ENCODE results near the gene SORCS3.

The SORCS3 gene

GRCh38 chr10:105197598-105198364 lies 556.7 kb downstream of the SORCS3 start:
- DNase-seq, result no peak

DNA sequence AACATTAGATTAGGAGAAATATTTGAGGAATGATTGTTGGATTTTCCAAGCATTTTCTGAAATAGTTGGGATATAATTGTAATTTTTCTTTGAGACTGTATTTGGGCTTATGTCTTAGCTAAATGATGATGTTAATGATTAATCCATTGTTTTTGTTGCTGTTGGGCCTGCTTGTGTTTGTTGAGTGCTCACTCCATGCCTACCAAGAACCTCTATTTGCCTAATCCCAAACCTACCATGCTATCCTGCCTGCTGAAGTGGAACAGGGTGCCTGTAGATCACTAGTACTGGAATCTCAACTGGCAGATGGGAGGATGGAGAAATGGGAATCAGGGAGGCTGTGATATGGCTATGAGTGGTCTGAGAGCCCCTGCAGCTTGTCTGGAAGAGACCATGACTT lies 565.5 kb downstream of the SORCS3 start:
- DNase-seq, result no peak

DNA sequence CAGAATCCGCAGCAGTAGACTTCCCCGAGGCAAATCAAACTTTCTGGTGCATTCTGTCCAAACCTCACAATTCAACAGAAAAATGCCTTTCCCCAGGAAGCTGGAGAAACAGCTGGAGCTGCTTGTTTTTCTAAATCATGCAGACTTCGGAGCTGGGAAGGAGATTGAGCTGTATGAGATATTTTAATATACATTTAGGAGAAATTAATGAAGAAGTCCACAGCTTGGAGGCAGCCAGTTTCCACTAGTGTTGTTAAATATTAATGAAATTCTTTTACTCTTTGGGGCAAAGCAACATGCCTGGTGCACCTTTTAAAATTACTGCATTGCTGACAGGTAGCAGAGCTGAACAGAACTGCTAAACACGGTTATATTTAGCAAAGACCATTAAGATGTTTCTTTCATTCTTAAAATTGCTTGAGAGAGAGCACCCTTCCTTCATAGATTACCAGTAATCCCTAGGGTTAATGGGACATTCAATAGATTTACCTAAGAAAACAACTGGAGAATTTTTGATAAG lies 566.4 kb downstream of the SORCS3 start:
- no peak for DNase-seq

GRCh38 chr10:105210546-105210945 lies 569.5 kb downstream of the SORCS3 start:
- no peak for DNase-seq

DNA sequence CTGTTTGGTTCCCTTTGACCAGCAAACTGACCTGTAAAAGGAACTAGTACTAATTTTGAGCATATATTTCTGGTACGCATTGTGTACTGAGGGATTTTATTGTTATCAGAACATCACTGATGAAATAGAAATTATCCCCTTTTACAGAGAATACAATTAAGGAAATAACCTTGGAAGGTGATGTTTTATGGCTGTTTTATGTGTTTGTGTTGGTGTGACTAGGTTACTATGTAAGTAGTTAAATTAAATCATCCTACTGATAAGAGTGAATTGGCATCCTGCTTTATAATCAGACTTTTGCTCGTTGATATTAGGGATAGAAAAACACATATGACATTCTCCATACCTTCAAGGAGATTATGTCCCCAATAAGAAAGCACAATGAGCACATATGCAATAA lies 596.6 kb downstream of the SORCS3 start:
- no peak for DNase-seq

DNA sequence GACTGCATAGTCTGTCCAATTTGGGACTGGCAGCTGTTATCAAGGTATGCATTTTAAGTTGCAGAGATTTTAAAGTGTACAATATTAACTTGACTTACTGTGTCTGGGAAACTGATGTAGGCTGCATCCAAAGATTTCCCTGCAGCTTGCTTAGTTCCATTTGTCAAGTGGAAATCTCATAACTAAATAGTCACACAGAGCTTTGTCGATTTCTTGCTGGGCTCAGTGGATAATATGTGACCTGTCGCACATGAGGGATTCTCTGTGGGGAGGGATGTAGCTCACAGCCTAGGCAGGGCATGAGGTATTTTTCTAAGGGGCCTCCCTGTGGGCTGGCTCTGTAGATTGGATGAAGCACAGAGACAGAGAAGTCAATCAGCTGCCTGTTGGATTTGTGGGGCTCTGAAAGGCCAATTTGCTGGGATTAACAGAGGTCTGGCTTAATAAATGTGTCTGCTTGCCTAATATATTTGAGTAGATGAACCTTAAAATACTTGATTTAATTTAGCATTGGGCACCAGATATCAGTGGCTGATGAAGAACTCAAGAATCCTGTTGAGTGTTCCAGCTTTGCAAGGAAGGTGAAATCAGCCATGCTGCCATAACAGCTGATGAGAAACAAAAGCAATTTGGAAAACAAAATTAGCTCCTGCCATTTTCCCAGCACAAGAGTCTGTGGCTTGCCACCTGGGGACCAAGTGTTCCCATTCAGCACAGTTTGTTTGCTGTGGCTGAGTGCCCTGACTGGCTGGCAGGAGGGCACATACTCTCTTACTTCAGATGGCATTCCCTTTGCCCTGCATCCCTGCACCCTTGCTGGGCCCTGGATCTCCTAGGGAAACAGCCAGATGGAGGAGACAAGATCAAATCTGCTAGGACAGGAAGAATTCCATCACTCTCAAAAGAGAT lies 598.5 kb downstream of the SORCS3 start:
- no peak for DNase-seq

DNA sequence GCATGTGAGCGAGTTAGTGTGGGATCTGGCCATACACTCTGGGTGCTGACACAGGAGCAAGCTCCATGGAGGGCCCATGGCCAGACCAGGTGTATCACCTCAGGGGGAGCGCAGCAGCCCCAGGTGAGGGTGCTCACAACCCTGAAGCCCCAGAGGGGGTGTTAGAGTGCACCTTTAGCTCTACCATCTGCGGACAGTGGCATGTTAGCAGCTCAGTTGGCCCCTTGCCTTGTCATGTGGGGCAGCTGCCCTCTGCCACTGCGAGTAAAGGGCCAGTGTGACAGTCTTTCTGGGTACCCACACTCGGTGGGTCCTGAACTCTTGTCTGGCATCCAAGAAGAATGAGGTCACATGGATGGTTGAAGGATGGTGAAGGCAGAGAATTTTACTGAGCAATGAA lies 600.2 kb downstream of the SORCS3 start:
- no peak for DNase-seq

GRCh38 chr10:105243381-105243780 lies 602.3 kb downstream of the SORCS3 start:
- no peak for DNase-seq

DNA sequence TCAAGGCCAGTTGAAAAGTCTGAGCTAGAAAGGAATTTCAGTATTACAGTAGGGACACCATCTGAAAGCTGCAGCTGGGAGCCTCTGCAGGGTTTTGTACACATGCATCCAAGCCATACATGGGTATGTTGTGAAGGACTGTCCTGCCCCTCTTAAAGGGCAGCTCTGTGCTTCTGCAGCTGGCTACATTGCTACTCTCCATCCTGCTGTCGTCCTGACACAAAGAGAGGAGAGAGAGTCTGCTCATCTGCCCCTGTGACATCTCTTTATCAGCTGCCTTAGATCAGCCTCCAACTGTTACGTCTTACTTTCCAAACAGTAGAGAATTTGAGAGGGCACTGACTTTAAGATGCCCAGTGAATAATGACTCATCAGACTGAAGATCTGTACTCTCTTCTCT lies 602.7 kb downstream of the SORCS3 start:
- no peak for DNase-seq

DNA sequence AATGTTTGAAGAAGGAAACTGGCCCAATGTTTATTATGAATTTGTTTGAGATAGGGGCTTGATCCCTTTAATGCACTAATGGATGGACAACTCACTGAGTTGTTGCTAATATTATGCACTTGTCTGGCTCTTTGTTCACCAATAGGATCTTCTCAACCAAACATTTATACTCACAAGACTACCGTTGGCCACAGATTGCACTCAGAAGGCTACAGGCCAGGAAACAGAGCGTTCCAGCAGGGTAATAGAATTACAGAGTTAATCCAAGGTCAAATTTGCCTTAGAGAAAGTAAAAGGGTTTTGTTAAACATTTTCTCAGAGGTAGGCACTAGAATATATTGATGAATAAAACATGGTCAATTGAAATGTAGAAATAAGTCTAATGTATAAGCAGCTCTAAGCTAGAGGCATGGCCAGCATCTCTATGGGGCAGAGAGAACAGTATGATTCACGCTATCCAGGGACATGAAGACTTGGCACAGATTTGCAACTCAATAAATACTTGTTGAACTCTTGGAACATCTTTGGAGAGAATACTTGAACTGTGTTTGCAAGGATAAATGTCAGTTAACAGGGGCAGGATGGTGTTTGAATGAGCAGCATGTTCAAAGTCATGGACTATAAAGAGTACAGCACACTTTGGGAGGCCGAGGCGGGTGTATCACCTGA lies 606.9 kb downstream of the SORCS3 start:
- DNase-seq, result no peak

DNA sequence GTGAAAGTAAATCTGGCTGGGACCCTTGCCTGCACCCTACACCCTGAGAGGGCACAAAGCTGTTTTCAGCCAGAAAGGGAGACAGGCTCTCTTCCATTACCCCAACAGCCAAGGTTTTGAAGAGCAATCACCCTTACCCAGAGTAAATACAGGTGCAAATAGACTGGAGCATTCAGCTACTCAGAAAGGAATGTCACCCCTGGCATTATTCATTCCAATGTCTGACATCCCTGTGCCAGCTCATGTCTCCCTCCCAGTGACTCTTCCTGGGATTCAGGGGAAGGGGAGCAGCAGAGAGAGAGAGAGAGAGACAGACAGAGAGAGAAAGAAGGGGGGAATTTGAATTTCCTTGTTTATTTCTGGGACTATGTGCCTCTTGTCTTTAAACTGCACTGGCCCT lies 611.8 kb downstream of the SORCS3 start:
- DNase-seq, result no peak

- no peak for DNase-seq
Observed at GRCh38 chr10:105253515-105254212, 612.6 kb downstream of the SORCS3 start.

- DNase-seq, result no peak
Observed at GRCh38 chr10:105258036-105258673, 617.1 kb downstream of the SORCS3 start.

- no peak for DNase-seq
Observed at GRCh38 chr10:105258674-105259065, 617.6 kb downstream of the SORCS3 start.

GRCh38 chr10:105259201-105259600 lies 618.1 kb downstream of the SORCS3 start:
- no peak for DNase-seq

GRCh38 chr10:105262666-105263065 lies 621.6 kb downstream of the SORCS3 start:
- no peak for DNase-seq

DNA sequence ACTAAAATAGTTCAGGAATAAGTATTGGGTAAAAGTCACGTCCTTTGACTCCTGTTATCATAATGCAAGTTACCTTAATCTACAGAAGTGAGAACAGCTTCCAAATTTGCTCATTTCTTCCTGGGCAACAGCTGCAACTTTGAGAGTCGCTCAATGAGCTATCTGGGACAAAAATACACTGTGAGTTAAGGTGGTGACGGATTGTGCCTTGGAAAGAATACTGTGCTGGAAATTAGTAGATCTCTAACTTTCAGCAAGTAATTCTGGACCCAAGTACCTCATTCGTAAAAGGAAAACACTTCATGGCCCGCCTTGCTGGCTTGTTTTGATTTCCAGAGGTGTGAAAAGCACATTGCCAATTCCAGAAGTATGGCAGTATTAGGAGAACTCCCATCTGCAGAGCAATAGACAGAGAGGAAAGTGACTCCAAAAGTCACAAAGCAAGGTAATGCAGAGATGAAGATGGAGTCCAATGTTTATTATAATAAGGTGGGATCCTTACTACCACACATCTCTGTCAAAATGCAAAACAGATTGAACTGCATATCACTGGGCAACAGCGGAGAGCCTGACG lies 626.0 kb downstream of the SORCS3 start:
- DNase-seq, result no peak

DNA sequence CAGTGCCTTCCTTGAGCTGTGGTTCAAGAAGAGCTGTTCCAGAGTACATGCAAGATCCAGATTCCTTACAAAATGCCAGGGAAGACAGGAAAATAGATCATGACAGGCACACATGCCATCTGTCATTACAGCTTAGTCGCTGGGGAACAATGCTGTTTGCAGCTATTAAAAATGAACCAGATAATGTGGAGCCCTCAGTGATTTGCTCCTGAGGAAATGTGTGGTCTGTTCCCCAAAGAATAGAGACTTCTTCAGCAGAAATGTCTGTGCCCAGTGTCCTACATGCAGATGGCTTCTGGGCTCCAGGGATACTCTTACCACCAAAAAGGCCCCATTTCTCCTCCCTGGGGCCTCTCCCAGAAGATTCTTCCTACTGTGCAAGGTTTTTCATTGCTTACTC lies 627.9 kb downstream of the SORCS3 start:
- no peak for DNase-seq

DNA sequence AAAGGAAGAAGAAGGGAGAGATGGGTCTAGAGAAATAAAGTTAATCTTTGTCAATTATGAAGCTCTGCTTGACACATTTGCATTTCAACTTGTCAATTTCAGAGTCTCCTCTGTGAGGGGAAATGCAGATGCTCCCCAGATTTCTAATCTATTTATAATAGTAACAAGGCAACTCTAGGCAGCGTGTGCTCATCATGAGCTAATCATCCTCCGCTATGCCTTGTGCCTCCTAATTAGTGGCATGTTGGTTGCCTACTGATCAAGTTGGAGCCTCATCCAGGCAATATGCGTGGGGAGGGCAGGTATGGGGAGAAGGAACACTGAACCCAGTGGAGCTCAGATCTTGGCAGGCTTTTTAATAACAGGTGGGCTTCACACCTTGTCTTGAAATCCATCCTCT lies 628.6 kb downstream of the SORCS3 start:
- no peak for DNase-seq

DNA sequence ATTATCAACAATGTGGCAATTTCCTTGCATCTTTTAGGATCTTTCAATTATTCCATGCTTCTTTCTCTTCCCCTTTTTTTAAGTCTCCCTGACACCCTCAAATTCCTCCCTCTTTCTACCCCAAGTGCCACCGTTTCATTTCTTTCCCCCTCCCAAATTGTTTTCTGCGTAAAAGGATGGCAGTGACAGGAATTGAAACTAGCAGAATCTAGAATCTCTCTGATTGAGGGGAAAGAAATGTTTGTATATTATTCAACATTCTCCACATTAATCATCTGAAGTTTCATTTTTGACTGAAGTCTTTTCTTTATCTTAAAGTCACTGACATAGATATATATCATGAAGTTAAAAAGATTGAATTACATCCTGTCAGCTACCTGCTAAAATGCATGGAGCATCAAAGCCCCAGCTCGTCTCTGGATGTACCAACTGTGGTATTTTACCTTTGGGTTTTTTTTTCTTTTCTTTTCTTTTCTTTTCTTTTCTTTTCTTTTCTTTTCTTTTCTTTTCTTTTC lies 633.5 kb downstream of the SORCS3 start:
- DNase-seq, result no peak

- DNase-seq, result no peak
Observed at GRCh38 chr10:105278439-105278838, 637.3 kb downstream of the SORCS3 start.

- DNase-seq, result no peak
Observed at GRCh38 chr10:105279101-105279500, 638.0 kb downstream of the SORCS3 start.
